Islet of Langerhans (tissue), 1 donor: ENCODE measurements around the gene ARHGAP1.
"Not testable (repeated sequence)": the region's sequence is repeated elsewhere in the genome, so short reads cannot be mapped to it uniquely, and the experiment has no call there.

ENCODE experiments used
- FAIRE-seq: peaks from one replicate; lab custom pipeline; 2011; peaks lifted over from hg19 to GRCh38; lab: Jason Lieb, UNC

ARHGAP1 gene

DNA sequence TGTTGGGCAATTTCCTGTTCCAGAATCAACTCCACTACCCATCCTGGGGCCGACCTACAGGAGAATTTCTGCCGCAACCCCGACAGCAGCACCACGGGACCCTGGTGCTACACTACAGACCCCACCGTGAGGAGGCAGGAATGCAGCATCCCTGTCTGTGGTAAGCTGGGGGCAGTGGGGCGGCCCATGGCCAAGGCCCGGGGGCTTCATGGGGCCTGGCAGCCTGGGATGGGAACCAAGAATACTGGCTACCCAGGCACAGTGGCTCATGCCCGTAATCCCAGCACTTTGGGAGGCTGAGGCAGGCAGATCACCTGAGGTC is 22.9 kb upstream of the ARHGAP1 start:
- FAIRE-seq = no peak

DNA sequence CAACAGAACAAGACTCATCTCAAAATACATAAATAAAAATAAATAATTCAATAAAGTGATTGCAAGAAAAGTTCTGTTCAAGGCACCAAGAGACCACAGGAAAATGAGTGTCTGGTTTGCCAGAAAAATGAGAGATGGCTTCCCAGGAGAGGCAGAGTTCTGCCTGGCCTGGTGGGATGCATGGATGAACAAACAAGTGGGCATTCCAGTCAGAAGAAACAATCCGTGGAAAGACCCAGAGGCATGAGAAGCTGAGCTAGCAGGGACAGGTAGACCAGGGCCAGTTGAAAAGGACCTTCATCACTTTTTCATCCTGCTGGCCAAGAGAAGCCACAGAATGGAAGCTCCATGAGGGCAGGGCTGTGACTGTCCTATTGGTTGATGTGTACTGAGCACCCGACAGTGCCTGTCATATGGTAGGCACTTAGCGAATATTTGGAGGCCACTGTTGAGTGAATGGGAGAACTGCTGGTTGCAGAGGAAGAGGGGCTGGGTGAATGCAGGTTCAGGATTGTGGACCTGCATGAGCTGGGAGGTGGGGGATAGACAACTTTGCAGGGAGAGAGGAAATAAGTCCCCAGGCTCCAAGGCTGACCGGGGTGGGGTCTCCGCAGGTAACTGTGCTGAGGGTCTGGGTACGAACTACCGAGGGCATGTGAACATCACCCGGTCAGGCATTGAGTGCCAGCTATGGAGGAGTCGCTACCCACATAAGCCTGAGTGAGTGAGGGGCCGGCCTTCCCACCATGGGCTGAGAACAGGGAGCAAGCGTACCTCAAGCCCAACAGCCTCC is 22.3 kb upstream of the ARHGAP1 start:
- no peak for FAIRE-seq

DNA sequence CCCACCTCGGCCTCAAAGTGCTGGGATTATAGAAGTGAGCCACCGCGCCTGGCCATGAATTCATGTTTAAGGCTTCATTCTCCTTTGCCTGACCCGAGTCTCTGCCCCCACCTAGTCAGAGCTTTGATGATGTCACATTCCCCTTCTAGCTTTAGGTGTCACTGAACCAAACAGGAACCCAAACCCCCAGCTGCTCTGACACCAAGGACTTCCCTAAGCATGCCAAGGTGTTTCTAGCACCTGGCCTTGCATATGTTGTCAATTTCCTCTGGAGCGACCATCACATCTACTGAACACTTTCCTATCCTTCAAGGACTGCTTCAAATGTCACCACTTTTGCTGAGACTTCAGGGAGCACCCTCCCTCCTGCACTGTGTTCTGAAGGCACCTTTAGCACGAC is 20.9 kb upstream of the ARHGAP1 start:
- no peak for FAIRE-seq

DNA sequence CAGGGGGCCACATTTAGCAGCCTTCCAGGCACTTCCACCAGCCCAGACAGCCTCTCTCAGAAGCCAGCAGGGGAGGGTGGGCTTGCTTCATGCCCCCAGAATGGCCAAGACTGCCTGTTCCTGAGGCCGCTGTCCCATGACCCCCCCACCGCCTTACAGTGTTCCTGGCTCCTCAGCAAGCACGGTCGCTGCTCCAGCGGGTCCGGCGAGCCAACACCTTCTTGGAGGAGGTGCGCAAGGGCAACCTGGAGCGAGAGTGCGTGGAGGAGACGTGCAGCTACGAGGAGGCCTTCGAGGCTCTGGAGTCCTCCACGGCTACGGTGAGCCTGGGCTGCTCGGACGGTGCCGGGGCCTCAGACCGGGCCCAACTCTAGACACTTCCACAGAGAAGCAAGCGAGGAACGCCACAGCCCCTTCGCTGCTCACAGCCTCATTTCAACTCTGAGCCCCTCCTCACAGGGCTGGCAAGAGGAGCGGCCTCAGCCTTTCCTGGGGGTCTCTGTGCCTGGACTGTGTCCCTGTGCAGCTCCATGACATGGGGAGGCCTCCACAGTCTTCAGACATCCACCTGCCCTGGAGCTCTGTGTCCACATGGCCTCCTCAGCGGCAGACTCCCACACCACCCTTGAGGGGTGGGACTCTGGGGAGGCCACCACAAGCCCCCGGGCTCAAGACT is 19.3 kb upstream of the ARHGAP1 start:
- no peak for FAIRE-seq

DNA sequence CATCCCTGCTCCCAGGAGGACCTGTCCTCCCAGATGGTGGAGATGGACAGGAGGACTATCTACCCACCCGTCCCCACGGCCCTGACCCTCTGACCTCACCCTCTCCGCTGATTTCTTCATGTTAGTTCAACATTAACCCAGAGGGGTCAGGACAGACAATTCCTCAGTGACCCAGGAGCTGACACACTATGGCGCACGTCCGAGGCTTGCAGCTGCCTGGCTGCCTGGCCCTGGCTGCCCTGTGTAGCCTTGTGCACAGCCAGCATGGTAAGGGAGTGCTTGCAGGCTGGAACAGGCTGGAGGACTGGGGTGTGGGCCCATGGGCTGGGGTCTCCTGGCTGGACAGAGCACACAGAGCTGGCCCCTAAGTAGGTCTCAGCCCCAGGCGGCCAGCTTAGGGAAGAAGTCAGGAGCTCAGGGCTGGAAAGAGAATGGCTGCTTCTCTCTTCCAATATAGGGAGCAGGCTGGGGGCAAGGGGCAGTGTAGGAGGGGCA is 18.7 kb upstream of the ARHGAP1 start, which contains the start of gene F2:
F2 (plus strand) TSS at position 166 of the 495 bp plus-strand sequence; CDS start at position 189, 23 bp downstream.
- FAIRE-seq = no peak

DNA sequence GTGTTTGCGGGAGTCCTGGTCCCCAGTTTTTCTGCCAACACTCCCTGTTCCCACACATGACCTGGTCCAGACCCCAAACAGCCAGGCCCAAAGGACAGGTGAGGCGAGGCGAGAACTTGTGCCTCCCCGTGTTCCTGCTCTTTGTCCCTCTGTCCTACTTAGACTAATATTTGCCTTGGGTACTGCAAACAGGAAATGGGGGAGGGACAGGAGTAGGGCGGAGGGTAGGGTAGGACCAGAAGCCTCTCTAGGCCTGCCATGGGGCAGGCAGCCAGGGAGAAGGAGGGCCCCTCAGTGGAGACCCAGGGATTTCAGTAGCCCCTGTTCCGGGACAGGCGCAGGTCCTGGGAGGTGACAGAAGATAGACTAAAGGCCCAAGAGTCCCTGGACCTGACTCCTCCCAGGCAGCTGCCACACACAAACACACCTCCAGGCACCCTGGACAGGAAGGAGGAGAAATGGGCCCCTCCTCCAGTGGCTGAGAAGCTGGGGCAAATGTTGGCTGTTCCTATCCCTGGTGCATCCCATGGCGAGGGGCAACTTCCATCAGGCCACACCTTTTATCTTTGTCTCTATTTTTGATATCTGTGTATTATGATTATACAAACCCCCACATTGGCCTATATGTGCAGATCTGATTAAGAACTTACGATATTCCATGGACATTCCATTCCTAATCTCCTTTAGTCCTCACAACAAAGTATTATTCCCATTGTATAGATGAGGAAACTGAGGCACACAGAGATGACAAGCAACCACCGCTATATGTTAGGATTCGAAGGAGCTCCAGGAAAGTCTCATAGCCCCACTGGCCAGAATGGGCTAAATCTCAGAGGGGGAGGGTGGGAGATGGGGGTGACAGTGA is 18.0 kb upstream of the ARHGAP1 start:
- no peak for FAIRE-seq

DNA sequence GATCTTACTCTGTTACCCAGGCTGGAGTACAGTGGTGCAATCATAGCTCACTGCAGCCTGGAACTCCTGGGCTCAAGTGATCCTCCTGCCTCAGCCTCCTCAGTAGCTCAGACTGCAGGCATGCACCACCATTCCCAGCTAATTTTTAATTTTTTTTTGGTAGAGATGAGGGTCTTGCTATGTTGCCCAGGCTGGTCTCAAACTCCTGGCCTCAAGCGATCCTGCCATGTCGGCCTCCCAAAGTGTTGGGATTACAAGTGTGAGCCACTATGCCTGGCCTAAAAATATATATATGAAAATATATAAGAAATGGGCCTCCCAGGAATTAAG is 17.4 kb upstream of the ARHGAP1 start:
- FAIRE-seq = not testable (repeated sequence)

DNA sequence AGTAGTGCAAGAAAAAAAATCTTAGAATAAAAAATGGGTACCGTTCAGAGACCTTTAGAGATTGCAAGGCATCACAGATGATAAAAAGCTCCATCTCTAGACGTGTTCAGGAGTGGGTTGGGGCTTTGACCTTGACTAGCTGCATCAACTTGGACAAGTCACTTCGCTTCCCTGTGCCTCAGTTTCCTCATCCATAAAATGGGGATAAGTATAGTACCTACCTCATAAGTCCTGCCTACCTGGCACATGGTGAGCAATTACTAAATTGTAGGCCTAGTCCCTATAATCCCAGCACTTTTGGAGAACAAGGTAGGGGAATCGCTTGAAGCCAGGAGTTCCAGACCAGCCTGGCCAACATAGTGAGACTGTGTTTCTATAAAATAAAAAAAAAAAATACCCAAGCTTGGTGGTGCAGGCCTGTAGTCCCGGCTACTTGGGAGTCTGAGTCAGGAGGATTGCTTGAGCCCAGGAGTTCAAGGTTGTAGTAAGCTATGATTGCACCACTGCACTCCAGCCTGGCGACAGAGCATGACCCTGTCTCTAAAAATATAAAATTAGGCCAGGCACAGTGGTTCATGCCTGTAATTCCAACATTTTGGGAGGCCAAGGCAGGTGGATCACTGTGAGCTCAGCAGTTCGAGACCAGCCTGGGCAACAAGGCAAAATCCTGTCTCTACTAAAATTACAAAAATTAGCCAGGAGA is 12.6 kb upstream of the ARHGAP1 start:
- no peak for FAIRE-seq

DNA sequence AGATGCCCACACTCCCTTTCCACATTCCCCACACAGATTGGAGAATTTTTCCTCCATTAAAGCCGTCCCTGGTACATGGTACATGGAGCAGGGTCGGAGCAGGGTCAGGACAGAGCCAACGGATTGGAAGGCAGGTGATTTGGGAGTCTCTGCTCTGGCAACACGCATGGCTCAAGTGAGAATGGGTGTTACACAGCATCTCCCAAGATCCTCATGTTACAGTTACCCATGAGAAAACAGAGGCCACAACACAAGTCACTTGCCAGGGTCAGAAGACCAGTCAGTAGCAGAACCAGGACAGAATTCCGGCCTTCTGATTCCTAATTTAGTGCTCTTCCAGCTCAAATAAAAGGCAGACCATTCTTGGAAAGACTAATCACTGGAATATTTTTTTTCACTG is 10.9 kb upstream of the ARHGAP1 start:
- FAIRE-seq = no peak

DNA sequence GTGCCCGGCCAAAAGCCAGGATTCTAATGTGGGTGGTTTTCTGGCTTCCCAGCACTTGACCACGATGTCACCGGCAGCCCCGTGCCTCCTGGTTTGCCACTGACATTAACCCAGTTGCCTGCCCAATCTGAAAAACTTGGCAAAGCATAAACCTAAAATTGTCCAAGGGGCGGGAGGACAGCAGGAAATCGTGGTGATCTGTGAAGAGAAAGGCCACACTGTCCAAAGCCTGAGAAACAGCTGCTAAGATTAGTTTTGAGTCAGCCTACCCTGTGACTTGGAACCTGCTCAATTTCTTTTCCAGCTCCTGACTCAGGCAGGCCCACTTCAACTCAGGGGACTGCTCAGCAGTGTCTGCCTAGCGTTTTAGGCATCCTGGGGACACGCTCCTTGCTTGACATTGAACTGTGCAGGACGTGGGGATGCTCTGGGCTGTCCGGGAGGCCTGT is 10.4 kb upstream of the ARHGAP1 start:
- no peak for FAIRE-seq

DNA sequence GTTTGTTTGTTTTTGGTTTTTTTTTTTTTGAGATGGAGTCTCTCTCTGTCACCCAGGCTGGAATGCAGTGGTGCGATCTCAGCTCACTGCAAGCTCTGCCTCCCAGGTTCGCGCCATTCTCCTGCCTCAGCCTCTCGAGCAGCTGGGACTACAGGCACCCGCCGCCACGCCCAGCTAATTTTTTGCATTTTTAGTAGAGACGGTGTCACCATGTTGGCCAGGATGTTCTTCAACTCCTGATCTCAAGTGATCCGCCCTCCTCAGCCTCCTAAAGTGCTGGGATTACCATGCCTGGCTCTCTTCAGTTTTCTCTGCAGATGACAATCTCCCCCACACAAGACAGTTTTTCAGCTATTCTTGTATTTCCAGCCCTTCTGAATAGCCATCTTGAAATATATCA is 8.9 kb upstream of the ARHGAP1 start:
- not testable (repeated sequence) for FAIRE-seq

DNA sequence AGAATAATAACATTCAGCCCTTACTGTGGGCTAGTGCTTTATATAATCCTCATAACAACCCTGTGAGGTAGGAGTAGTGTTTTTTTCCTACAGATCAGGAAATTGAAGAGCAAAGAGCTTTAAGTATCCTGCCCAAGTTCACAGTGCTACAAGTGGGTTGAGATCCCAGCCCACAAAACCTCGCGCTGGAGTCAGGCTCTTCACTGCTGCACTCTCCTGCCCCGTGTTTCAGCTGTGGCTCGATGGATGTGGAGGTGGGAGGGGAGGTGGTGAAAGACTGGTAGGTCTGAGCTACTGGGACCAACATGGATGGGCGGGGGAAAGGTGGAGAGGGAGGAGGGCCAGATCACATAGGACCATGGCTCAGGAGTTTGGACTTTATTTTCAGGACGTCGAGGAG is 6.5 kb upstream of the ARHGAP1 start:
- no peak for FAIRE-seq

DNA sequence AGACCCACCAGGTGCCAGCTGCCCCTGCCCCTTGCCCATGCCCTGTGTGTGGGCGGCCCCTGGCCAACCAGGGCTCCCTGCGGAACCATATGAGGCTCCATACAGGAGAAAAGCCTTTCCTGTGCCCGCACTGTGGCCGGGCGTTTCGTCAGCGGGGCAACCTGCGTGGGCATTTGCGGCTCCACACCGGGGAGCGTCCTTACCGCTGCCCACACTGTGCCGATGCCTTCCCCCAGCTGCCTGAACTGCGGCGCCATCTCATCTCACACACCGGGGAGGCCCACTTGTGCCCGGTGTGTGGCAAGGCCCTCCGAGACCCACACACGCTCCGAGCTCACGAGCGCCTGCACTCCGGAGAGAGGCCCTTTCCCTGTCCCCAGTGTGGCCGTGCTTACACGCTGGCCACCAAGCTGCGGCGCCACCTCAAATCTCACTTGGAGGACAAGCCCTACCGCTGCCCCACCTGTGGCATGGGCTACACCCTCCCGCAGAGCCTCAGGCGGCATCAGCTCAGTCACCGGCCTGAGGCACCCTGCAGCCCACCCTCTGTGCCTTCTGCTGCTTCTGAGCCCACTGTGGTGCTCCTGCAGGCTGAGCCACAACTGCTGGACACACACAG is 4.8 kb upstream of the ARHGAP1 start:
- no peak for FAIRE-seq

DNA sequence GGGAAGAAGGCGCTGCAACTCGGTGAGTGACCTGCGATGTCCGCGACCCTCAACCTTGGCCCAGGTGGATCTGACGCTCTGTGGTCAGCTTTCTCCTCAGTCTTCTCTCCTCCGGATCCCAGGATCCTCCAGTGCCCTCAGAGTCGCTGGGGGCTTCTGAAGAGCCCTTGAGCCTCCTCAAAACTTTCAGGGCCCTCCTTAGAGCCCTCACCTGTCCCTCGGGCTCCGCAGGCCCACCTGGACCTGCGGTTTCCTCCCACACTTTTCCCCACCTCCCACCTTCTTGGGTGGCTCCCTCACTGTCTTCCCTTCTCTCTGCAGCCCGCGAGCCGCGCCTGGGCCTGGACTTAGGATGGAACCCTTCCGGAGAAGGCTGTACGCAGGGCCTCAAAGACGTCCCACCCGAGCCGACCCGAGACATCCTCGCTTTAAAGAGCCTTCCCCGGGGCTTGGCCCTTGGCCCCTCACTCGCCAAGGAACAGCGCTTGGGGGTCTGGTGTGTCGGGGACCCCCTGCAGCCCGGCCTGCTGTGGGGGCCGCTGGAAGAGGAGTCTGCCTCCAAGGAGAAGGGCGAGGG is 747 bp upstream of the ARHGAP1 start:
- no peak for FAIRE-seq

DNA sequence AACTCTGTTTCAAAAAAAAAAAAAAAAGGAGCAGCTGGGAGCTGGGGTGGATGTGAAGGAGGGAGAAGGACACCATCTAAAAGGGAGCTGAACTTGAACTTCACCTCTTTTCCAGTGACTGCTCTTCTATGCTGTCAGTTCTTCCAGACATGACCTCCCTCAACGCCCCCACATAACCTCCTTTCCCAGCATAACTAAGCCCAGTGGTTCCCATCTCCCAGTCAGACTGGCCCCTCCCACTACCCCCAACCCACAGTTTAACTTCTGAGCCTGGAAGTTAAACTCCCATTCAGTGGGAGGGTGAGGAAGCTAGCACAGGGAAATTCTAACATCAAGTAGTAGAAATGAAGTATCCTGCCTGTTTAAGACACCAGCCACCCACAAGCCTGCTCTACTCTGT is 1.8 kb downstream of the ARHGAP1 start:
- FAIRE-seq = no peak

DNA sequence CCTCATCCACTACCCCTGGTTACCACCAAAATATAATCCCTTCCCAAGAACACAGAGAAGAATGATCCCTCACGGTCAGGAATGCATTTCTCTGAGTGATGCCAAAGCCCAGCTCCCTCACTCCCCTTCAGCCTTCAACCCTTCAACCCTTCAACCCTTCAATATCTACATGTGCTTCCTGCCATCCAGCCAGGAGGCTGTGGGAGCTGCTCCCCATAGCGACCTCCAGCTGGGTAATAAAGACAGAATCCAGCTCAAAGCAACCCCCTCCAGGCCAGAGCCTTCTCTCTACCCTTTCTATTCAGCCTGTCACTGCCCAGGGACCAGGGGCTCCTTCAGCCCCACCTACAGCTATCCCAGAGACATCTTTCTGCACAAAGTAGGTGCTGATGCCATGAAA is 2.7 kb downstream of the ARHGAP1 start:
- no peak for FAIRE-seq

DNA sequence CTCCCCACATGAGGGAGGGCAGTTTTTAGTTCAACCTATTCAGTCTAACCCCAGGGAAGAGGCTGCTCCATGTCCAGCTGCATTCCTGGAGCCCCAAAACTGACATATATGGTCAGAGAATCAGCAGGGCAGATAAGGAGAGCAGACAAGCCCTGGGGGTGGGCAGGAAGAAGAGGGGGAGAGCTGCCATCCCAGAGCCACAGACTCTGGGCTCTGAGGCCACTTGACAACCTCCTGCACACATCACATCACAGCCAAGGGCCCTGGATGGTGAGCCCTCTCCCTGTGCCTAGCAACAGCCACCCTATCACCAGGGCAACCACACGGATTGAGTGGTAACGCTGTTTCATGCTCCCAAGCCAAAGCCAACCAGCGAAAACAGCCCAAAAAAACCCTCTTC is 3.1 kb downstream of the ARHGAP1 start:
- no peak for FAIRE-seq

DNA sequence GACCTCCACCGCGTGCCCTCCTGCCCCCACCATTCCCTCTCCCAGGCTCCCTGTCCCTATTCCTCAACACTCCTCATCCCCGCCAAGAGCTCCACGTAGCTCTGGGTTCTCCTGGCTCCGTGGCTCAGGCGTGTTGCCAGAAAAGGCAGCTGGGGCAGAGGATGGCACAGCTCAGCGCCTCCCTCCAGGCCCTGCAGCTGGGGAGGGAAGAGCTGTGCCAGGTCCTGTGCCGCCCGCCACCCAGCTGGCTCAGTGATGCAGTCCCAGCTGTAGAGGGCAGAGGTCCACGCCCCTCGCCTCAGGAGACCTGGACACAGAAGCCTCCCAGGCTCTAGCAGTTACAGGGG is 4.2 kb downstream of the ARHGAP1 start:
- FAIRE-seq = no peak

DNA sequence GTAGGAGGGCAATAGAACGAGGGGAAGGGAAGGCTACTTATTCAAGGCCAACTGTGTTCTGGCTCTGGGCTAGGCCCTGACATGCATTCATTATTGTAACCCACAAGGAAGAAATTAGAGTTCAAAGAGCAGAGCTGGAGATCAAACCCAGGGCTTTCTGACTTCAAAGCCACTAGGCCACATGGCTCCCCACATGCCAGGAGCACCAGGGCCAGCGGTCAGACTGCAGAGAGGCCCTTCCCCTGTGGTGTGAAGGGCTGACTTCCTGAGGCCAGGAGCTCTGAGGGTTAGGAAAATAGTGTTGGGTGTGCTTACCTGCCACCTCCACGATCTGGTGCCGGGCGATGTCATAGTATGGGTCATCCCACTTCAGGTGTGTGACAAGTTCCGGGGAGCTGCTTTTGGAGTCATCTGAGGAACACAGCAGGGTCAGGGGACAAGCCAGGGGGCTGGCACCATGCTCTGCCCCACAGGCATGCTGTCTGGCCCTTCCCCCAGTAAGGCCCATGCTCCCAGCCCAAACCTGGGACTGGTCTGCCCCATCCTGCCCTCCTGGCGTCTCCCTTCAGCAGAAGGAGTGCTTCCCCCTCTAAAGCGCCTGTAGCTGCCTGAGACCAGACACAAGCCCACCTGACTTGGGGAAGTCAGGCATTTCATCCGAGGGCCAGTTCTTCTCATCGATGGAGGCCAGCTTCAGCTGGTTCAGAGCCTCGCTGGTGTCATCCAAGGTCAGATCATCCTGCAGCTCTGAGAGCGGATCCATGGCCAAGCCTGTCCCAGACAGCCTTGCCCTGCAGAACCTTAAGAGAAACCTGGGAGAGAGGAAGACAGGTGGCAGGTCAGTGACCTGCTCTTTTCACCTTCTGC is 4.8 kb downstream of the ARHGAP1 start:
- FAIRE-seq = no peak

DNA sequence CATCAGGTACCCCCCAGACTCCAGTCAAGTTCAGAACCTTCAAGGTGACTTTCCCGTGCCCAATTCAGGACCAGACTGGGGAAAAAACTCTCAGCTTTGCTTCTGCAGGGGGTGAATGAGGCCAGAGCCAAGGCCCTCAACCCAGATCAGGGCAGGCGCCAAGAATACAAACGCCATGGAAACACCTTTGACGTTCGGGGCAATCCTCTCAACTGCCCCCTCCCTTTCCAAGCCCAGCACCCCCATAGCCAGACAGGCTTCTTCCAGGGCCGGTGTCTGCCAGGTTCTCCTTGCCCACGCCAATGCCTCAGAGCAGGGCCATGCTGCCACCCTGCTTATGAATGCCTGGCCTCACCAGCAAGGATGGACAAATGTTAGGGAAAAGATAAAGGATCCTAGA is 5.8 kb downstream of the ARHGAP1 start:
- FAIRE-seq = no peak

DNA sequence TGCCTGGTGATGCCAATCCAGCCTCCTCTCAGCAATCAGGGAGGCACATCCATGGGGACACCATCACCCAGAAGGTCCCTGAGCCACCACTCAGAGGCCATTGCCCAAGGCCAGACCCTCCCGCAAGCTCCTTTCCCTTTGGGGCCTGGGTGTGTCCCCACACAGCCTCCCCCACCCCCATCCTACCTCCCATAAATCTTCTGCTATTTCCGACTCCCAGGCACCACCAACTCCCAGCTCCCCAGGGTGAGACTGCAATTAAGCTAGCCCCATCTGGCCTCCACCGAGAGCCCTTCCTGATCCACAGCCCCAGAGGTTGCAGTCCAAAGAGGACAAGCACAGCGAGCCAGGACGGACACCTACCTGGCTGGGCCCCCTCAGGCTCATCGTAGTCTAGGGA is 6.3 kb downstream of the ARHGAP1 start:
- no peak for FAIRE-seq
